CD4-positive, alpha-beta T cell (primary cell): ENCODE results near the gene ADGRG6. TPM values are rescaled to one million over a fixed set of nuclear protein-coding genes. Genes with fewer than 3 reads are reported as not detected.

Experiments used
- ATAC-seq: fragments of 200-7000 bp; cut with Tn5 transposase; one replicate; pipeline ENCODE4 v1.10.0; 2022; ENCODE audit warnings: mild to moderate bottlenecking; ENCODE audit not compliant: poor library complexity
- CTCF ChIA-PET: fragments of 350-600 bp; sonication (Branson Sonifier 250); formaldehyde crosslinking; loops from one replicate; lab custom pipeline; 2021; ENCODE audit warnings: antibody characterized with exemption, inconsistent platforms; lab: Charles Lee
- POLR2A ChIA-PET: fragments of 350-600 bp; sonication (Branson Sonifier 250); formaldehyde crosslinking; loops from one replicate; lab custom pipeline; 2021; ENCODE audit warnings: antibody characterized with exemption, inconsistent platforms; lab: Charles Lee
- DNase-seq, 14 experiments: peaks; one replicate each; pipeline ENCODE4 v3.0.0-alpha.2; 2013 to 2020; ENCODE audit warnings: mixed read lengths in 2 of 14
- H3K27ac ChIP-seq, 2 donors: one replicate each; pipeline versions ENCODE4 v1.5.1 to v1.7.0; 2013; ENCODE audit warnings: low read length in 2 of 2, low read depth in 1 of 2, mild to moderate bottlenecking in 1 of 2
- H3K27me3 ChIP-seq, 2 experiments: 1 replicate in 1 of 2; 2 replicates in 1 of 2; pipeline versions ENCODE4 v1.6.1 to v1.7.0; 2013; ENCODE audit warnings: low read length in 2 of 2, control low read depth in 1 of 2, mild to moderate bottlenecking in 1 of 2, moderate library complexity in 1 of 2; ENCODE audit not compliant: insufficient read depth in 2 of 2, control insufficient read depth in 1 of 2
- H3K36me3 ChIP-seq: one replicate; pipeline ENCODE4 v1.6.1; 2013; ENCODE audit warnings: low read length, control low read depth; ENCODE audit not compliant: insufficient read depth
- H3K4me1 ChIP-seq: one replicate; pipeline ENCODE4 v1.6.1; 2013; ENCODE audit warnings: low read length, control low read depth; ENCODE audit not compliant: insufficient read depth
- H3K4me3 ChIP-seq: one replicate; pipeline ENCODE4 v1.5.1; 2013; ENCODE audit warnings: mild to moderate bottlenecking, low read length, moderate library complexity
- H3K9me3 ChIP-seq, 2 experiments: 1 replicate in 1 of 2; 2 replicates in 1 of 2; pipeline versions ENCODE4 v1.6.1 to v1.7.0; 2013; ENCODE audit warnings: low read length in 2 of 2, mild to moderate bottlenecking in 2 of 2, control low read depth in 1 of 2, moderate library complexity in 1 of 2; ENCODE audit not compliant: control insufficient read depth in 1 of 2, insufficient read depth in 1 of 2
- H3K27ac Mint-ChIP-seq: one replicate; pipeline ENCODE4 v1.8.0; 2020; ENCODE audit warnings: mixed read lengths
- H3K27me3 Mint-ChIP-seq: one replicate; pipeline ENCODE4 v1.8.0; 2021; ENCODE audit warnings: mixed read lengths
- H3K36me3 Mint-ChIP-seq: one replicate; pipeline ENCODE4 v1.8.0; 2021; ENCODE audit warnings: low read depth, mixed read lengths
- H3K4me1 Mint-ChIP-seq: one replicate; pipeline ENCODE4 v1.8.0; 2021; ENCODE audit warnings: low read depth, mixed read lengths
- H3K4me3 Mint-ChIP-seq: one replicate; pipeline ENCODE4 v1.8.0; 2020; ENCODE audit warnings: mild to moderate bottlenecking, mixed read lengths
- H3K9me3 Mint-ChIP-seq: one replicate; pipeline ENCODE4 v1.8.0; 2020; ENCODE audit warnings: mixed read lengths
- CTCF ChIP-seq: fragments of 200-600 bp; IDR thresholded peaks from one replicate; pipeline ENCODE4 v1.8.0; 2022; ENCODE audit warnings: antibody characterized with exemption, mild to moderate bottlenecking
- intact Hi-C, 2 experiments: fragments of 100-400 bp; cut with DNase I in 1 of 2; cut with micrococcal nuclease in 1 of 2; formaldehyde crosslinking; loops; one replicate each; pipeline versions ENCODE4 v1.15.1 to v1.9.0; 2023 to 2025; cut with DNase I, micrococcal nuclease
- total RNA-seq, 174 experiments: library from RNA in 2 of 174; stranded (reverse) in 2 of 174; gene quantifications; one replicate each; pipeline ENCODE4 v1.2.3 and lab custom pipeline; 2021 to 2026

ADGRG6 gene
- total RNA-seq, 2 experiments from 2014 or later, result 0.31 to 0.63 TPM

GRCh38 chr6:142304241-142304640, 2.4 kb downstream of the ADGRG6 start:
- no peak for DNase-seq
- ChIA-PET CTCF (interaction anchor here (1.7 kb wide), 1 partner anchor 9 kb away, joined by 5 read pairs; no protein-coding TSS in a partner anchor), POLR2A (no interaction called here)
- intact Hi-C loops, result no loop called here
- H3K4me1 Mint-ChIP-seq, result peaks cover 13% of the 10 kb centered on the region
- Histone ChIP-seq H3K27ac (no peak overlapping the region), H3K27me3 (peaks cover 7% of the 10 kb centered on the region in 2 experiments), H3K36me3 (no peaks in the 10 kb centered on the region), H3K4me3 (no peak overlapping the region), H3K9me3 (no peaks in the 10 kb centered on the region), H3K4me1 (peaks cover 13% of the 10 kb centered on the region)
- no peaks in the 10 kb centered on the region for H3K36me3 Mint-ChIP-seq
- no peak for ATAC-seq
- no peak overlapping the region for H3K27ac Mint-ChIP-seq
- no peak overlapping the region for H3K4me3 Mint-ChIP-seq
- peaks cover 31% of the 10 kb centered on the region for H3K27me3 Mint-ChIP-seq
- no peaks in the 10 kb centered on the region for H3K9me3 Mint-ChIP-seq
- TF ChIP-seq CTCF, result no peak

DNA sequence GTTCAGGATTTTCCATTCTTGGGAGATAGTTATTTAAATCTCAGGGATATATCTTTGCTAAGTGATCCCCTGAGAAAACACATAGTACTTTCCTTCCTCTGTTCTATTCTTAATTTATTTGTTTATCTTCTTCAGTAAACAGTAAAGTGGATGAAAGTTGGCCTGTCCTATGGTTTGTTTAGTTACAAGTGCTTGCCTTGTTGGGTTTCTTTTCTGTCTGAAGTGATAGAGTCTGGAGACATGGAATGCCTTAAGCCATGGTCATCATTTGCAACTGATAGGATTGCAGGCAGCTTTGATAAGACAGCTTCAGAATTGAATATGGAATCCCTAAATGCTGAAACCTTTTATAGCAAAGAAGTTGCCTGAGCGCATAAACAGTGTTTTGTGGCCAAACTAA, 4.9 kb downstream of the ADGRG6 start:
- Mint-ChIP-seq H3K36me3 (no peaks in the 10 kb centered on the region), H3K4me1 (peaks cover 9% of the 10 kb centered on the region), H3K9me3 (no peaks in the 10 kb centered on the region), H3K27me3 (peaks cover 28% of the 10 kb centered on the region), H3K27ac (no peak overlapping the region), H3K4me3 (no peak overlapping the region)
- H3K9me3 ChIP-seq, result no peaks in the 10 kb centered on the region
- DNase-seq (no peak), ATAC-seq (no peak)
- no peak overlapping the region for H3K27ac ChIP-seq
- peaks cover 6% of the 10 kb centered on the region for H3K4me1 ChIP-seq
- no peak overlapping the region for H3K4me3 ChIP-seq
- intact Hi-C loops, result no loop called here
- peaks cover 0 to 7% of the 10 kb centered on the region in 2 experiments for H3K27me3 ChIP-seq
- POLR2A ChIA-PET, result no interaction called here
- H3K36me3 ChIP-seq, result no peaks in the 10 kb centered on the region
- no peak for TF ChIP-seq CTCF
- CTCF ChIA-PET, result no interaction called here

- POLR2A ChIA-PET, result no interaction called here
- intact Hi-C loops, result no loop called here
- Histone ChIP-seq H3K27me3 (no peaks in the 10 kb centered on the region), H3K9me3 (no peaks in the 10 kb centered on the region), H3K4me1 (no peaks in the 10 kb centered on the region), H3K4me3 (no peak overlapping the region), H3K27ac (no peak overlapping the region), H3K36me3 (no peaks in the 10 kb centered on the region)
- DNase-seq (no peak), ATAC-seq (no peak)
- Mint-ChIP-seq H3K9me3 (no peaks in the 10 kb centered on the region), H3K4me1 (no peaks in the 10 kb centered on the region), H3K4me3 (no peak overlapping the region), H3K27ac (no peak overlapping the region), H3K36me3 (no peaks in the 10 kb centered on the region), H3K27me3 (peaks cover 20% of the 10 kb centered on the region)
- CTCF ChIA-PET, result interaction anchor here (1.5 kb wide), 1 partner anchor 79 kb away, joined by 3 read pairs; no protein-coding TSS in a partner anchor
- no peak for TF ChIP-seq CTCF
Measured at GRCh38 chr6:142307963-142308748, 6.3 kb downstream of the ADGRG6 start.
